Measurements from ENCODE around the gene AOPEP.

AOPEP gene

GRCh38 chr9:94855903-94856302 lies 129.4 kb downstream of the AOPEP start:
- Histone ChIP-seq H3K36me3 (replicated peaks) (no peaks in the 10 kb centered on the region), H3K27ac (no peak overlapping the region), H3K27me3 (replicated peaks) (no peaks in the 10 kb centered on the region), H3K4me3 (ENCODE audit: low read depth, low read length) (no peak overlapping the region)
- in situ Hi-C loops (cut with HindIII; ENCODE audit: low pct_ligation_motif_present, low sequenced_read_pairs): no loop called here
- TF ChIP-seq CTCF (IDR thresholded peaks at IDR 0.05; ENCODE audit: low read depth, low read length, missing control alignments): no peak
- DNase-seq: no peak

GRCh38 chr9:94857791-94858190 lies 131.3 kb downstream of the AOPEP start:
- Histone ChIP-seq H3K4me3 (ENCODE audit: low read depth, low read length) (no peak overlapping the region), H3K27ac (no peak overlapping the region), H3K27me3 (replicated peaks) (no peaks in the 10 kb centered on the region), H3K36me3 (replicated peaks) (no peaks in the 10 kb centered on the region)
- in situ Hi-C loops (cut with HindIII; ENCODE audit: low pct_ligation_motif_present, low sequenced_read_pairs): no loop called here
- TF ChIP-seq CTCF (IDR thresholded peaks at IDR 0.05; ENCODE audit: low read depth, low read length, missing control alignments): peak; percentile 25
- no peak for DNase-seq

- Histone ChIP-seq H3K4me3 (ENCODE audit: low read depth, low read length) (no peak overlapping the region), H3K36me3 (replicated peaks) (no peaks in the 10 kb centered on the region), H3K27ac (no peak overlapping the region), H3K27me3 (replicated peaks) (no peaks in the 10 kb centered on the region)
- DNase-seq: no peak
- no peak for TF ChIP-seq CTCF (IDR thresholded peaks at IDR 0.05; ENCODE audit: low read depth, low read length, missing control alignments)
- in situ Hi-C loops (cut with HindIII; ENCODE audit: low pct_ligation_motif_present, low sequenced_read_pairs): no loop called here
Observed at GRCh38 chr9:94859226-94859625, 132.7 kb downstream of the AOPEP start.

- H3K27ac ChIP-seq: no peak overlapping the region
- TF ChIP-seq CTCF (IDR thresholded peaks at IDR 0.05; ENCODE audit: low read depth, low read length, missing control alignments): no peak
- in situ Hi-C loops (cut with HindIII; ENCODE audit: low pct_ligation_motif_present, low sequenced_read_pairs): no loop called here
- H3K36me3 ChIP-seq (replicated peaks): no peaks in the 10 kb centered on the region
- no peak for DNase-seq
- H3K4me3 ChIP-seq (ENCODE audit: low read depth, low read length): no peak overlapping the region
- H3K27me3 ChIP-seq (replicated peaks): no peaks in the 10 kb centered on the region
Observed at GRCh38 chr9:94859891-94860290, 133.4 kb downstream of the AOPEP start.

- TF ChIP-seq CTCF (IDR thresholded peaks at IDR 0.05; ENCODE audit: low read depth, low read length, missing control alignments): no peak
- Histone ChIP-seq H3K27me3 (replicated peaks) (no peaks in the 10 kb centered on the region), H3K36me3 (replicated peaks) (no peaks in the 10 kb centered on the region), H3K4me3 (ENCODE audit: low read depth, low read length) (no peak overlapping the region), H3K27ac (peak overlapping the region; percentile 70)
- in situ Hi-C loops (cut with HindIII; ENCODE audit: low pct_ligation_motif_present, low sequenced_read_pairs): no loop called here
- DNase-seq: peak; percentile 82
Observed at GRCh38 chr9:94860678-94861588, 134.4 kb downstream of the AOPEP start.

Data from brain microvascular endothelial cell (primary cell).